GM12892 (cell line): ENCODE data around the gene BICRA.

Source experiments
- POLR2A ChIP-seq: IDR thresholded peaks from 2 replicates; pipeline ENCODE4 v1.6.1; 2011; ENCODE audit warnings: low read depth, low read length, control low read depth
- POLR2AphosphoS5 ChIP-seq: IDR thresholded peaks from 2 replicates; pipeline ENCODE4 v1.6.1; 2011; ENCODE audit warnings: low read depth, low read length, control low read depth

DNA sequence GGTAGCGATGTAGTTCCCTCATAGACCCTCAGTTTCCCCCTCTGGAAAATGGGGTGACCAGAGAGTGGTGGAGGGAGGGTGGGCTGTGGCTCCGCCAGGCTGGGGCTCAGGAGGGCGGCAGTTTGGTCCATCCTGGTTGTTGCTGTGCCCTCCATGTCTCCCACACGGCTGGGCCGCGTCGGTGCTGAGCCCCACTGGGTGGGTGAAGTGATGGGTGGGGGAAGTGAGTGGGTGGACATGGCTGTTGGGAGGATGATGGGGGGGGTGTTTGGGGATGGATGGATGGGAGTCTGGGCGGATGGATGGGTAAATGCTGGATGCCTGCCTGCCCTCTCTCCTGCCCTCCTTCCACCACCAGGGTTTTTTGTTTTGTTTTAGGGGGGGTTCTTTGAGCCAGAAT is 87.7 kb downstream of the BICRA start:
- TF ChIP-seq POLR2A, result no peak
- no peak for TF ChIP-seq POLR2AphosphoS5
